Activated CD8-positive, alpha-beta memory T cell treated with anti-CD3 and anti-CD28 coated beads for 1 hour (primary cell): ENCODE results near the gene TRIM41.
A peak's percentile ranks its signal among the peaks of the same experiment; 100 is the strongest.
"Not testable (repeated sequence)": the region's sequence is repeated elsewhere in the genome, so short reads cannot be mapped to it uniquely, and the experiment has no call there.

ENCODE experiments used
- DNase-seq, 2 donors: peaks; one replicate each; pipeline ENCODE4 v3.0.0-alpha.2; 2020; ENCODE audit warnings: low read depth in 1 of 2; ENCODE audit errors: extremely low read depth in 1 of 2

Gene TRIM41

GRCh38 chr5:181246276-181247049 lies 23.4 kb downstream of the TRIM41 start:
- peak in 1 of 2 donors; percentile 63 for DNase-seq

GRCh38 chr5:181248277-181248676 lies 25.2 kb downstream of the TRIM41 start:
- no peak for DNase-seq

GRCh38 chr5:181255276-181255675 lies 32.2 kb downstream of the TRIM41 start:
- DNase-seq = no peak

DNA sequence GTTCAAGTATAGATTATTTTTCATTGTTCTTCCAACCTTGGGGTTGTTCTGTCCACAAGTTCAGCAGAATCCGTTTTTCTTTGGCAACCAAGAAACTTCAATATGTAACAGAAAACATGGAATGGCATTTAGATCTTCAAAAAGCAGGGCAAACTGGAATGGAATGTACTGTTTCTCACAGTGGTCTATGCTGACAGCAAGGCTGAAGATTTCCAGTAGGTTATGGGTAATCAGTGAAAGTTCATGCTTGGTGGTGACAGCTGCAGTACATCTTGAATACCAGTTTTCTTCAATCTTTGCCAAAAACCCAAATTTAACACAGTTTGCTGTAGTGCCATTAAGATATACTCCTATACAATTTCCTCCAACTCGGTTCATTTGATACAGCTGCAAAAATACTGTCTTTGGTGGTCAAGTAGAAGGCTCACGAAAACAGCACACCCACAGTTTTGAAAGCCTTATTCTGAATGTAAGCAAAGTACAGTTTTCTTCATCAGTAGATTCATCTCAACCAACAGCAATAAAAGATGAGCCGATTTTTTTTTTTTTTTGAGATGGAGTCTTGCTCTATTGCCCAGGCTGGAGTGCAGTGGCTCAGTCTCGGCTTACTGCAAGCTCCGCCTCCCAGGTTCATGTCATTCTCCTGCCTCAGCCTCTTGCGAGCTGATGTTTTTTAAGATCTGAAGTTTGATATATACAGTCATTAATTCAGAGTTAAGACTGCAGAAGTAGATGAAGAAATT lies 32.9 kb downstream of the TRIM41 start:
- no peak for DNase-seq

GRCh38 chr5:181258576-181258975 lies 35.5 kb downstream of the TRIM41 start:
- no peak for DNase-seq

- DNase-seq = no peak
Observed at GRCh38 chr5:181259283-181259682, 36.2 kb downstream of the TRIM41 start.

DNA sequence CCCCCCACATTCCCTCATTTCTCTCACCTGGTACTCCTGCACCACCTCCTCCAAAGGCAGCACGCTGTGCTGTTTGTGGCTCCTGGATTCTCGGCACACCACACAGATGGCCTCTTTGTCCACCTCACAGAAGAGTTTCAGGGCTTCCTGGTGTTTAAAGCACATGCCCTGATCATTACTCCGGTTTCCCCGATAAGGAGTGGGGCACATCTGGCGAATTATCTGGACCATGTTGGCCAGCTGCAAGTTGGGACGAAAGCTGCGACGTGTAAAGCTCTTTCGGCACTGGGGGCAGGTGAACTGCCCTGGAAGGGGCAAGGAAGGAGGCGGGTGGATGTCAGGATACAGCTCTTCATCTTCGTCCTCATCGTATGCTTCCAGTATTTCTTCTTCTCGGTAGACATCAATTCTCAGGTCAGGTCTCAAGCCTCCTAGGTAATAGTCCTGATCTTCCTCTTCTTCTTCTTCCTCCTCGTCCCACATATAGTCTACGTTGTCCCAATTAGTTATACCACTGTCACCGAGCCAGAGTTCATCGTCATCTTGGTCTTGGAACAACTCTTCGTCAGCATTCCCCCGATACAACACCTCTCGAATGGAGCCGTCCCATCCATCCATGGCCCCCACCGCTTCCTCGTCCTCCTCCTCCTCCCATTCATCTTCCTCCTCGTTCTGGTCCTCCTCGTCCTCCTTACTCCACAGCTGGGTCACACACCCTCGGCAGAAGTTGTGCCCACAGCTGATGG lies 37.1 kb downstream of the TRIM41 start:
- DNase-seq = no peak

GRCh38 chr5:181260720-181261319 lies 37.7 kb downstream of the TRIM41 start, which contains the start of gene TRIM52:
Gene TRIM52 (minus strand): TSS chr5:181261143. CDS start chr5:181260813, 330 bp downstream.
- peak; percentile 79 to 83 for DNase-seq

GRCh38 chr5:181261320-181262049 lies 38.4 kb downstream of the TRIM41 start:
- DNase-seq = peak in 1 of 2 donors; percentile 55

- no peak for DNase-seq
Observed at GRCh38 chr5:181263633-181264032, 40.6 kb downstream of the TRIM41 start.

DNA sequence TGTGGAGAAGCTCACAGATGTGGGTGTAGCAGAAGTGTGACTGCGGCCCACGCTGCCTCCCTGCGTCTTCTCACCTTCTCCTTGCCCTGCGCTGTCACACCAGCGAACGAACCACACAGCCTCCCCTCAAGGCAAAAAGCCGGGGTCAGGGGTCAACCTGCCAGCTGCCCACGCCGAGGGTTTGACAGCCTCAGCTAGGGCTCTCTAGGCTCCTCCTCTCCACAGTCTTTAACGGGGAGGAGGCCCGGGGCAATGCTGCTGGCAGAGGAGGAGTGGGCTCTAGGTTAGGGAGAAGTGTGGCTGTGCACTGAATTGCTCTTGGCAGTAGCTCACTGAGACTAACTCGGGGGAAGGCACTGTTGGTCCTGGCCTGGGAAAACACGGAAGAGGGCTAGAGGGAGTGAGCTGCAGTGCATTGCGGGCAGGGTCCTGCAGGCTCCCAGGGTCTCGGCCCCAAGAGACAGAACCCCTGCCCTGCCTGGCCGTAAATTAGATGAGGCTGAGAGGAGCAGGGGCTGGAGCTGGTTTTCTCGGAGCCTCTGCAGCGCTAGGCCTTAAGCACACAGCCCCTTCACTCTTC lies 42.1 kb downstream of the TRIM41 start:
- no peak for DNase-seq

DNA sequence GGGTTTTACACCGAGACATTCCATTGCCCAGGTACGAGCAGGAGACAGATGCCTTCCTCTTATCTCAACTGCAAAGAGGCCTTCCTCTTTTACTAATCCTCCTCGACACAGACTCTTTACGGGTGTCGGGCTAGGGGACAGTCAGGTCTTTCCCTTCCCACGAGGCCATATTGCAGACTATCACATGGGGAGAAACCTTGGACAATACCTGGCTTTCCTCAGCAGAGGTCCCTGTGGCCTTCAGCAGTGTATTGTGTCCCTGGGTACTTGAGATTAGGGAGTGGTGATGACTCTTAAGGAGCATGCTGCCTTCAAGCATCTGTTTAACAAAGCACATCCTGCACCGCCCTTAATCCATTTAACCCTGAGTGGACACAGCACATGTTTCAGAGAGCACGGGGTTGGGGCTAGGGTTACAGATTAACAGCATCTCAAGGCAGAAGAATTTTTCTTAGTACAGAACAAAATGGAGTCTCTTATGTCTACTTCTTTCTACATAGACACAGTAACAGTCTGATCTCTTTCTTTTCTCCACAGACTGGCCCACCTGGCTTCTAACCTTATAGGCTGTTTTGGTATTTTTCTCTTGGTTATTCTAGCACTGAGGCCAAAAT lies 44.3 kb downstream of the TRIM41 start:
- DNase-seq = not testable (repeated sequence)

GRCh38 chr5:181267907-181268306 lies 44.8 kb downstream of the TRIM41 start:
- not testable (repeated sequence) for DNase-seq

- no peak for DNase-seq
Observed at GRCh38 chr5:181271081-181271480, 48.0 kb downstream of the TRIM41 start.

DNA sequence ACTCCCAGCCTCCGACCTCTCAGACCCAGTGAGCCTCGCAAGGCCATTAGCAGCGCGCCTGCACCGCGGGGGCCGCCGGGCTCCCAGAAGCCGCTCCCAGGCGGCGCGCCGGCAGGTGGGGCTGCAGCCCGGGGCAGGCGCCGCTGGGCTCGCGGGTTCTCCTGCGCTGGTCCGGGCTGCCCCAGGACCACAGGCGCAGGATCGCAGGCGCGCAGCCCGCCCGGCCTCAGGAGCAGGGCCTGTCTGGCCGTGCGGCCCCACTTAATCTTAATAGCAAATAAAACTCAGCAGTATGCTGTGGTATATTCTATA lies 50.3 kb downstream of the TRIM41 start:
- DNase-seq = not testable (repeated sequence)

GRCh38 chr5:181280251-181280762 lies 57.2 kb downstream of the TRIM41 start:
- no peak for DNase-seq

DNA sequence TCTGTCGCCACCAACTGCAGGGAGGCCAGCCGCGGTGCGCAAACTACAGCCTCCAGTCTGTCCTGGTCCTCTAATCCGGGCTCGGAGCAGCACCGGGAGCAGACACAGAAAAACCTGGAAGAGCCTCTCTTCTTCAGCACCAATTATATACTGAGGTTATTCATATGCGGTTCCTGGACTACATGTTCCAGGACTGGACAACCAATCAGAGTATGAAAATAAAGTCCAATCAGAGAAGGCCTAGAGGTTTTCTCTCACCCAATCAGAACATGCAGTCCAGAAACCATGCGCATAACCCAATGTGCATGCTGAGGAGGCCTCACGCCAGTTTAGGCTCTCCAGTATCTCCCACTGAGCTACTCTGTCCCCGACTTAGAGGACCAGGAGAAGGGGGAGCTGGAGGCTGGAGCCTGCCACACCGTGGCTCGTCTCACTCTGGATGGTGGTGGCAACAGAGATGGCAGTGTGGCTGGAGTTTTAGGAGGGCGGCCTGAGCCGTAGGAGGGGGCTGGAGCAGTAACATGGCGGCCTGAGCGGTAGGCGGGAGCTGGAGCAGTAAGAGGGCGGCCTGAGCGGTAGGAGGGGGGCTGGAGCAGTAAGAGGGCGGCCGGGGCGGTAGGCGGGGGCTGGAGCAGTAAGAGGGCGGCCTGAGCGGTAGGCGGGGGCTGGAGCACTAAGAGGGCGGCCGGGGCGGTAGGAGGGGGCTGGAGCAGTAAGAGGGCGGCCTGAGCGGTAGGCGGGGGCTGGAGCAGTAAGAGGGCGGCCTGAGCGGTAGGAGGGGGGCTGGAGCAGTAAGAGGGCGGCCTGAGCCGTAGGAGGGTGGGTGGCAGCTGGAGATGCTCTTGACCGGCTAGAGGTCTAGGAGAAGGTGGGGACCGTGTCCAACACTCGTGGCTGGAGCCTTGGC lies 58.2 kb downstream of the TRIM41 start:
- DNase-seq = no peak

- no peak for DNase-seq
Observed at GRCh38 chr5:181281984-181282316, 58.9 kb downstream of the TRIM41 start.

GRCh38 chr5:181282415-181282814 lies 59.3 kb downstream of the TRIM41 start:
- not testable (repeated sequence) for DNase-seq
